AG04450 (cell line): Measurements from ENCODE around the gene DGKI. TPM values are rescaled to one million over a fixed set of nuclear protein-coding genes. Genes with fewer than 3 reads are reported as not detected.

ENCODE experiments used
- CTCF ChIA-PET: fragments of 300-600, 350-600 bp; formaldehyde crosslinking; extraction: SDS; loops from one replicate; lab custom pipeline; 2022; ENCODE audit warnings: antibody characterized with exemption, inconsistent platforms; lab: Charles Lee
- POLR2A ChIA-PET: fragments of 350-600 bp; formaldehyde crosslinking; extraction: SDS; loops from one replicate; lab custom pipeline; 2021; ENCODE audit warnings: antibody characterized with exemption, inconsistent platforms; lab: Yijun Ruan, JAX
- DNase-seq: peaks from one replicate; pipeline ENCODE4 v3.0.0-alpha.2; 2011; ENCODE audit warnings: low read depth, low spot score
- H3K27ac ChIP-seq: one replicate; pipeline ENCODE4 v1.5.1; 2012; ENCODE audit warnings: low read depth, low read length, control low read depth
- H3K27me3 ChIP-seq: one replicate; pipeline ENCODE4 v1.6.0; 2012; ENCODE audit warnings: low read length; ENCODE audit not compliant: control insufficient read depth, insufficient read depth
- H3K4me3 ChIP-seq: 2 replicates; pipeline ENCODE4 v1.5.1; 2011; ENCODE audit warnings: mild to moderate bottlenecking, low read depth, low read length, control low read depth
- H3K9me3 ChIP-seq: 2 replicates; pipeline ENCODE4 v1.5.1; 2012; ENCODE audit warnings: low read length; ENCODE audit not compliant: control insufficient read depth, insufficient read depth
- polyA plus RNA-seq: library from polyadenylated mRNA; depleted of rRNA; stranded (reverse); fragments of >200 nt; gene quantifications from 2 replicates; pipeline ENCODE4 v1.2.3, GENCODE V29; 2011
- TF ChIP-seq, protein P1 (sequence below): IDR thresholded peaks from 2 replicates; pipeline ENCODE4 v1.5.1; 2011; ENCODE audit warnings: low read depth, low read length, control low read depth, inconsistent platforms

The DGKI gene
- polyA plus RNA-seq, 1 experiment: 3.1 TPM

DNA sequence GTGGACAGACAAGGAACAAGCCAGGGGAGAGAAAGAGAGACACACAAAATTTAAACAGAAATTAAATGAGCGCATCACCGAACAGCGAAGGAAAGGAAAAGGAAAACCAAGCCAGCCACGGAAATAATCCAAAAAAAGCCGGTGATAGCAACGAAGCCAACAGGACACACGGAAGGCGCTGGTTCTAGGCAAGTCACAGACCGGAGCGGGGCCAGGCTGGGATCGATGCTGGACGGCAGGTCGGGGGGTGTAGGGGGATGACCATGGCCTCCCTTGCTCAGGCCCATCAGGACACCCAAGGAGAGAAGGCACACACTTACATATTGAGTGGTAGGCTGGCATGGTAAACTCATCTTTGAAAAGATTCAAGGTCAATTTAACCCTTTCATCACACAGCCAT lies 300.8 kb downstream of the DGKI start:
- CTCF ChIA-PET: no interaction called here
- H3K4me3 ChIP-seq: no peak overlapping the region
- H3K27ac ChIP-seq: no peak overlapping the region
- no peaks in the 10 kb centered on the region for H3K27me3 ChIP-seq
- POLR2A ChIA-PET: no interaction called here
- peaks cover 3% of the 10 kb centered on the region; the same call in 1 of the 2 replicates for H3K9me3 ChIP-seq
- DNase-seq: no peak
- TF ChIP-seq, protein P1, sequence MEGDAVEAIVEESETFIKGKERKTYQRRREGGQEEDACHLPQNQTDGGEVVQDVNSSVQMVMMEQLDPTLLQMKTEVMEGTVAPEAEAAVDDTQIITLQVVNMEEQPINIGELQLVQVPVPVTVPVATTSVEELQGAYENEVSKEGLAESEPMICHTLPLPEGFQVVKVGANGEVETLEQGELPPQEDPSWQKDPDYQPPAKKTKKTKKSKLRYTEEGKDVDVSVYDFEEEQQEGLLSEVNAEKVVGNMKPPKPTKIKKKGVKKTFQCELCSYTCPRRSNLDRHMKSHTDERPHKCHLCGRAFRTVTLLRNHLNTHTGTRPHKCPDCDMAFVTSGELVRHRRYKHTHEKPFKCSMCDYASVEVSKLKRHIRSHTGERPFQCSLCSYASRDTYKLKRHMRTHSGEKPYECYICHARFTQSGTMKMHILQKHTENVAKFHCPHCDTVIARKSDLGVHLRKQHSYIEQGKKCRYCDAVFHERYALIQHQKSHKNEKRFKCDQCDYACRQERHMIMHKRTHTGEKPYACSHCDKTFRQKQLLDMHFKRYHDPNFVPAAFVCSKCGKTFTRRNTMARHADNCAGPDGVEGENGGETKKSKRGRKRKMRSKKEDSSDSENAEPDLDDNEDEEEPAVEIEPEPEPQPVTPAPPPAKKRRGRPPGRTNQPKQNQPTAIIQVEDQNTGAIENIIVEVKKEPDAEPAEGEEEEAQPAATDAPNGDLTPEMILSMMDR: no peak

DNA sequence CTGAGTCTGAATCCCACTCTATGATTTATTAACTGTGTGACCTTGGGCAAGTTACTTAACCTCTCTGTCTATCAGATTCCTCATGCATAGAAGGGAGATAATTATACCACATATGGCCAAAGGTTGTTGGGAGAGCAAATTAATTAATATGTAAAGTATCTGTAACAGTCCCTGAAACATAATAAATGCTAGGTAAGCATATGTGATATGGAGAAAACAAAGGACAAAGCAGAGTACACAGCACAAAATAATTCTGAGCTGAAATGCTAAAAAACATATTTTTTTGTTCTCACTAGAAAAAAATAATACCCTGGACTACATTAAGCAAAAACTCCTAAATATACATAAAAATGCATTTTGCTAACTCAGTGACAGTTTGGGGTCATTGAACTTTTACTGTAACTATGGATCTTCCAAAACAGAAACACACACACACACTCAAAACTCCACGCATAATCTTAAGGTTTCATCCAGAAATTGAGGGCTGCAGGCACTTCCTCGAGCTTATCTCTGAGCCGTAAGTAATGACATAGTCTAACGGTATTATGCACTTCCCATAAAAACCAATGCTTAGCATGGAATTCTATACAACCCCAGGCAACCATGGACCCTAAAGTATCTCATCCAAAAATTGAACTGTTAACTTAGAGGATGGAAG lies 301.6 kb downstream of the DGKI start:
- H3K27ac ChIP-seq: no peak overlapping the region
- CTCF ChIA-PET: interaction anchor here (0.6 to 0.8 kb wide), 3 partner anchors 376 to 1882 kb away, joined by 3 read pairs; no protein-coding TSS in a partner anchor
- TF ChIP-seq, protein P1: no peak
- DNase-seq: no peak
- no peak overlapping the region for H3K4me3 ChIP-seq
- peaks cover 3% of the 10 kb centered on the region; the same call in 1 of the 2 replicates for H3K9me3 ChIP-seq
- no peaks in the 10 kb centered on the region for H3K27me3 ChIP-seq
- POLR2A ChIA-PET: no interaction called here

DNA sequence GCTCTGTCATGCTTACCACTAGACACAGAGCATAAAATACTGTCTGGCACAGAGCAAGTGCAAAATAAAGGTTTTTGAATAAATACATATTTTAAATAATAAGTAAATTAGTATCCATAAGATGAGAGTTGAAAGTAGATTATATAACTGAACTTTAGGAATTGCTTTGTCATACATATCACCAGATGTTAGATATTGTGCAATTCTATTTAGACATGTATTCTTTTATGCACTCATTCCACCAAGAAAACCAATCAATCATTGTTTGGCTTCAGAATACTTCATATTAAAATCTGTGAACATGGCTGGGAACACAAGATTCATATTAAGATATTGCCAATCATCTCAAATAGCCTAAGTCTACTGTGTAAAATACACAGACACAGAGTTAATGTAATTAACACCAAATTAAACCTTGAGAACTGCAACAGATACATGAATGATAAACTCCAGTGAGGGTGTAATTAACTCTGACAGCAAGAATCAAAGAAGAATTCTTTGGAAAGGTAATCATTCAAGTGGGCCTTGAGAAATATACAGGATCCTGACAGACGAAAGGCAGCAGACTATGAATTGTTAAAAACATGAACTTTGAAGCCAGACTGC lies 302.2 kb downstream of the DGKI start:
- TF ChIP-seq, protein P1: no peak
- DNase-seq: no peak
- Histone ChIP-seq H3K9me3 (peaks cover 3% of the 10 kb centered on the region; the same call in 1 of the 2 replicates), H3K27ac (no peak overlapping the region), H3K4me3 (no peak overlapping the region), H3K27me3 (no peaks in the 10 kb centered on the region)
- POLR2A ChIA-PET: no interaction called here
- CTCF ChIA-PET: interaction anchor here (0.6 kb wide), 1 partner anchor 398 kb away, joined by 3 read pairs; no protein-coding TSS in a partner anchor

DNA sequence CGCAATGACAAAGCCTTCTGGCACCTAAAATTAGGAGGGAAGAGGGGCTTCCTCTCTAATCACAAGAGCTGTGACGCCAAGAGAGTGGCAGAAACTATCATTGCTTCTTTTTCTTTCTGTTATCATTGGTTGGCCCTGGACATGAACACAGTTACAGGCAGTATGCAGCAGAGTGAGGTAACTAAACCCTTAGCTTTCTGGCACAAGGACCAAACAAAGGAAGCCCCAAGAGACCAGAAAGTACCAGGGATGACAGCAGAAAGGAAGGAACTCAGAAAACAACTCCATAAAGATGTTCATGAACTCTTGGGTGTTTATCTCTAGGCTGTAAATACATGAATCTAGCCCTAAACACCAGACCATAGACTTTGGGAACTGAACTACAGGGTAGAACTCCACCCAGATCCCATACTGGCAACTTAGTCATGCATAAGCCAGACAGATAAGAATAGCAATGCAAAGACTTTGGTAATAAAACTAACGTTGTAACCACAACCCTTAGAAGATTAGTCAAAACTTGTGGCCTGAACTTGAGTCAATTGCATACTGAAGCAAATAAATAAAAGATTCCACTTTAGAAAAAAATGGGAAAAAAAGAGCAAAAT lies 307.6 kb downstream of the DGKI start:
- CTCF ChIA-PET: interaction anchor here (0.7 kb wide), 1 partner anchor 85 kb away, joined by 5 read pairs; no protein-coding TSS in a partner anchor
- TF ChIP-seq, protein P1: no peak
- H3K4me3 ChIP-seq: no peak overlapping the region
- peak; percentile 73 for DNase-seq
- H3K27me3 ChIP-seq: no peaks in the 10 kb centered on the region
- POLR2A ChIA-PET: no interaction called here
- no peaks in the 10 kb centered on the region for H3K9me3 ChIP-seq
- H3K27ac ChIP-seq: peak overlapping the region; percentile 85
